Measurements from ENCODE around the gene UPB1.
"Not testable (repeated sequence)": the region's sequence is repeated elsewhere in the genome, so short reads cannot be mapped to it uniquely, and the experiment has no call there.

Gene UPB1

DNA sequence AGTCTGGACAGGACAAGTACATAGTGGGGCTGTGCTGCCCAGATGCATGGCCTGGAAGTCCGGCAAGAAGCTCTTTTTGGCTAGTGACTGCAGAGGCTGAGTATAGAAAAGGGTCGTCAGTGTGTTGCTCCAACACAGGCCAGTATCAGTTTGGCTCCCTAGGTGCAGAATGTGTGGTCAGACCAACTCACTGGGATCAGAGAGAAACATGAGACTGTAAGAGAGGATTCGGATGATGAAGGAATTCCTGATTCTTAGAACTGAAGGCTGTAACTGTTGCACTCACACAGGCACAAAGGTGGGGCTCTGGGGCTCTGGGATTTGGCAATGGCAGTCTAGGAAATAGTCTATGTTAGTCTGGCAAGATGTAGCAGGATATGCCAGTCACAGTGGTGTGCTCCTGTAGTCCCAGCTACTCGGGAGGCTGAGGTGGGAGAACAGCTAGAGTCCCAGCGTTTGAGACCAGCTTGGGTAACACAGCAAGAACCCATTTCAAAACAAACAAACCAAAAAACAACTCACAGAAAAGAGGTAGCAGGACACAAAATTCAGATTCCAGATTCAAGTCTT is 11.1 kb upstream of the UPB1 start:
- Histone ChIP-seq H3K27me3 (ENCODE audit: control insufficient read depth, insufficient read depth, low read length) (no peaks in the 10 kb centered on the region), H3K9ac (ENCODE audit: low read depth, low read length) (no peak overlapping the region), H3K4me3 (ENCODE audit: low read depth, low read length) (no peak overlapping the region), H3K36me3 (ENCODE audit: control insufficient read depth, insufficient read depth, low read length) (no peaks in the 10 kb centered on the region), H3K9me3 (ENCODE audit: control insufficient read depth, insufficient read depth, low read length) (no peaks in the 10 kb centered on the region), H3K4me1 (ENCODE audit: control insufficient read depth, insufficient read depth, low read length) (peaks cover 5% of the 10 kb centered on the region)

DNA sequence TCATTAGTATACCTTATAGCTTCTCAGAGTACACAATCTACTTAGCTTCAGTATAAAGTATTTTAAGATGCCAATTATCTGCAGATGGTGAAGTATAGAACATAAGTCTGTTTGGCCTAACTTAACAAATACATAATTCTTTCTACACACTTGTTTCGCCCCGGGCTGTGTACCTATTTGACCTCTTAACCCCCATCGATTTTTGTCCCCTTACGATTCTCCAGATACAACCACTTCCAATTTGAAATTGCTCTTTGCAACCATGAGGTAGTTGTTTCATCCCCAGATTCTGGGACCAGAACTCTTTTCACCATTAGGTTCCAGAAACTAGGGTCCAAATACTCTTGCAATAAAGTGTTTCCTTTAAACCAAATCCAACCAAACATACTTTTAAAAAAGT is 10.0 kb upstream of the UPB1 start:
- H3K9ac ChIP-seq (ENCODE audit: low read depth, low read length): no peak overlapping the region
- no peaks in the 10 kb centered on the region for H3K36me3 ChIP-seq (ENCODE audit: control insufficient read depth, insufficient read depth, low read length)
- no peaks in the 10 kb centered on the region for H3K9me3 ChIP-seq (ENCODE audit: control insufficient read depth, insufficient read depth, low read length)
- no peaks in the 10 kb centered on the region for H3K27me3 ChIP-seq (ENCODE audit: control insufficient read depth, insufficient read depth, low read length)
- H3K4me3 ChIP-seq (ENCODE audit: low read depth, low read length): no peak overlapping the region
- peaks cover 5% of the 10 kb centered on the region for H3K4me1 ChIP-seq (ENCODE audit: control insufficient read depth, insufficient read depth, low read length)

DNA sequence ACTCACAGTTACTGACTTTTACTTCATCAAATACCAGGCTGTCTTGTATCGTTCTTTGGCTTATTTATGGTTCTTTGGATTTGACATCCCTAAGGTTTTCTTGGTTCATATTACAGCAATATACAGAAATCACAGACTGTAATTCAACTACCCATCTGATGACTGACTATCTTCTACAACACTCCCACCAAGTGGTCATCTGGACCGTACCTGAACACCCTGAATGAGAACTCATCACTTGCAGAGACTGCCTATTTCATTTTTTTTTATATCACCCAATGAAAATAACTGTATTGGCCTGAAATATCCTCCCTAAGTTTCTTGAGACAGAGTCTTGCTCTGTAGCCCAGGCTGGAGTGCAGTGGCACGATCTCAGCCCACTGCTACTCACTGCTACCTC is 9.5 kb upstream of the UPB1 start:
- Histone ChIP-seq H3K27me3 (ENCODE audit: control insufficient read depth, insufficient read depth, low read length) (no peaks in the 10 kb centered on the region), H3K4me3 (ENCODE audit: low read depth, low read length) (no peak overlapping the region), H3K9me3 (ENCODE audit: control insufficient read depth, insufficient read depth, low read length) (no peaks in the 10 kb centered on the region), H3K9ac (ENCODE audit: low read depth, low read length) (no peak overlapping the region), H3K4me1 (ENCODE audit: control insufficient read depth, insufficient read depth, low read length) (peaks cover 5% of the 10 kb centered on the region), H3K36me3 (ENCODE audit: control insufficient read depth, insufficient read depth, low read length) (no peaks in the 10 kb centered on the region)

DNA sequence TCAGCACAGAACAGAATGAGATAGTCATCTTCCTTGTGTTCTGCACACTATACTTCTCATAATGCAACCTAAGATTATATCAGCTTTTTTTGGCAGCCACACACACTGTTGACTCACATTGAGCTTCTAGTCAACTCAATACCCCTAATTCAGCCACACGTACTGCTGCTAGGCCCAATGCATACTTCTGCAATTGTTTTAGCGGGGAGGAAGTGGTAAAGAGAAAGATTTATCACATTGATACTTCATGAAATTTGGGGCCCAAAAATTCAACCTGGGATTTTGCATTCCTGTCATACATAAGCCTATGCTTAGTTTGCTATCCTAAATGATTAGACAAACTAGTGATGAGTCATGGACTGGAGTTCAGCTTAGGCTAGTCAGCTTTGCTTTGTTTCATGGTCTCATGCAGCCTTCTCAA is 8.6 kb upstream of the UPB1 start:
- Histone ChIP-seq H3K9ac (ENCODE audit: low read depth, low read length) (no peak overlapping the region), H3K4me3 (ENCODE audit: low read depth, low read length) (no peak overlapping the region), H3K27me3 (ENCODE audit: control insufficient read depth, insufficient read depth, low read length) (no peaks in the 10 kb centered on the region), H3K36me3 (ENCODE audit: control insufficient read depth, insufficient read depth, low read length) (no peaks in the 10 kb centered on the region), H3K4me1 (ENCODE audit: control insufficient read depth, insufficient read depth, low read length) (peaks cover 3% of the 10 kb centered on the region), H3K9me3 (ENCODE audit: control insufficient read depth, insufficient read depth, low read length) (no peaks in the 10 kb centered on the region)

DNA sequence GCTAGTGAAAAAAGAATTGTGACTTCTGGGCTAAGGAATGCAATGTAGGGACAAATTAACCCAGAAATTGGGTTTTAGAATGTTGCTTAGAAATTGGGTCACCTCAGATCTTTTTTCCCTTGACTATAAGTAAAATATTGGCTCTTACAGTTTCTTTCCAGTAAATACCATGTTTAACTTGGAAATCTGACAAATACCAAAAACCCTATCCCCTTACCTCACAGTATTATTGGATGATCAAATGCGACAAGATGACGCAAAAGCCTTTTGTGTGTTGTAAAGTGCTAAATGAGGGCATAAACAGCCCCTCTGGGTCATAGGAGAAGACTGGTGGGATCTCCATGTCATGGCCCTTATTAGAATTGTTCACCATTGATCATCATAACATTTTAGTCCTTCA is 6.1 kb upstream of the UPB1 start:
- Histone ChIP-seq H3K9ac (ENCODE audit: low read depth, low read length) (no peak overlapping the region), H3K4me3 (ENCODE audit: low read depth, low read length) (no peak overlapping the region), H3K9me3 (ENCODE audit: control insufficient read depth, insufficient read depth, low read length) (no peaks in the 10 kb centered on the region), H3K4me1 (ENCODE audit: control insufficient read depth, insufficient read depth, low read length) (peaks cover 2% of the 10 kb centered on the region), H3K27me3 (ENCODE audit: control insufficient read depth, insufficient read depth, low read length) (peaks cover 17% of the 10 kb centered on the region), H3K36me3 (ENCODE audit: control insufficient read depth, insufficient read depth, low read length) (no peaks in the 10 kb centered on the region)

DNA sequence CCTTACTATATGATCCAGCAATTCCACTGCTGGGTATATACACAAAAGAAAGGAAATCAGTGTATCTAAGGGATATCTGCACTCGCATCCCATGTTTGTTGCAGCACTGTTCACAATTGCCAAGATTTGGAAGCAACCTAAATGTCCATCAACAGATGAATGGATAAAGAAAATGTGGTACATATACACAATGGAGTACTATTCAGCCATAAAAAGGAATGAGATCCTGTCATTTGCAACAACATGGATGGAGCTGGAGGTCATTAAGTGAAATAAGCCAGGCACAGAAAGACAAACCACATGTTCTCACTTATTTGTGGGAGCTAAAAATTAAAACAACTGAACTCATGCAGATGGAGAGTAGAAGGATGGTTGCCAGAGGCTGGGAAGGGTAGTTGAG is 5.7 kb upstream of the UPB1 start:
- H3K4me1 ChIP-seq (ENCODE audit: control insufficient read depth, insufficient read depth, low read length); H3K9ac ChIP-seq (ENCODE audit: low read depth, low read length); H3K36me3 ChIP-seq (ENCODE audit: control insufficient read depth, insufficient read depth, low read length); H3K9me3 ChIP-seq (ENCODE audit: control insufficient read depth, insufficient read depth, low read length); H3K4me3 ChIP-seq (ENCODE audit: low read depth, low read length): not testable (repeated sequence)
- H3K27me3 ChIP-seq (ENCODE audit: control insufficient read depth, insufficient read depth, low read length): peaks cover 21% of the 10 kb centered on the region

DNA sequence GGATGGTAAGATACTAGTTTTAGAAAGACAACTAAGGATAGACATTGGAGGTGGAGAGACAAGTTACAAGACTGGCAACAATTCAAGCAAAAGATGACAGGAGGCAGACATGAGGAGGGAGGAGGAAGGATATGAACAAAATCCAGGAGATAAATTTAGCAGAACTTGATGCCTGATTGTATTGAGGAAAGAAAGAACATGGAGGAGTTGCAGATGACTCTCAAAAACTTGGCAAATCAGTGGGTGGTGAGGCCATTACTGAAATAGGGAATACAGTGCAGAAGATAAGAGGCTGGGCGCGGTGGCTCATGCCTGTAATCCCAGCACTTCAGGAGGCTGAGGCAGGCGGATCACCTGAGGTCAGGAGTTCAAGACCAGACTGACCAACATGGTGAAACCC is 2.7 kb upstream of the UPB1 start:
- Histone ChIP-seq H3K27me3 (ENCODE audit: control insufficient read depth, insufficient read depth, low read length) (peaks cover 46% of the 10 kb centered on the region), H3K9ac (ENCODE audit: low read depth, low read length) (no peak overlapping the region), H3K9me3 (ENCODE audit: control insufficient read depth, insufficient read depth, low read length) (no peaks in the 10 kb centered on the region), H3K4me1 (ENCODE audit: control insufficient read depth, insufficient read depth, low read length) (peaks cover 2% of the 10 kb centered on the region), H3K36me3 (ENCODE audit: control insufficient read depth, insufficient read depth, low read length) (peaks cover 3% of the 10 kb centered on the region), H3K4me3 (ENCODE audit: low read depth, low read length) (no peak overlapping the region)

DNA sequence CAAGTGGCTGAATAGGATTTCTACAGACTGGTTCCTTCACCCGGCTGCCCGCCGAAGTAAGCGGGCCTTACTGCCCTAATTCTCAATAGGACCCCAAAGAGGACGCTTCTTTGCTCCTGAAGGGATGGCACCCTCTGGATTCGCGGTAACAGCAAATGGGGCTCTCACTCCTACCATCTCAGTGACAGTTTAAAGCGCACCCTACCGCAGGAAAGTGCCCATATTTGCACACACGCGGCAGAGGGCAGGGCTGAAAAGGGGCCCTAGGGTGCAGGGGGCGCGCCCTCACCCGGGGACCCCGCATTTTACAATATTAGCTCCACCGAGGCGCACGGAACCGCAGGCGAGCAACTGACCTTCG is 985 bp upstream of the UPB1 start:
- Histone ChIP-seq H3K9ac (ENCODE audit: low read depth, low read length) (no peak overlapping the region), H3K4me3 (ENCODE audit: low read depth, low read length) (peak overlapping the region; percentile 49), H3K36me3 (ENCODE audit: control insufficient read depth, insufficient read depth, low read length) (peaks cover 3% of the 10 kb centered on the region), H3K27me3 (ENCODE audit: control insufficient read depth, insufficient read depth, low read length) (peaks cover 51% of the 10 kb centered on the region), H3K9me3 (ENCODE audit: control insufficient read depth, insufficient read depth, low read length) (no peaks in the 10 kb centered on the region), H3K4me1 (ENCODE audit: control insufficient read depth, insufficient read depth, low read length) (peaks cover 2% of the 10 kb centered on the region)

DNA sequence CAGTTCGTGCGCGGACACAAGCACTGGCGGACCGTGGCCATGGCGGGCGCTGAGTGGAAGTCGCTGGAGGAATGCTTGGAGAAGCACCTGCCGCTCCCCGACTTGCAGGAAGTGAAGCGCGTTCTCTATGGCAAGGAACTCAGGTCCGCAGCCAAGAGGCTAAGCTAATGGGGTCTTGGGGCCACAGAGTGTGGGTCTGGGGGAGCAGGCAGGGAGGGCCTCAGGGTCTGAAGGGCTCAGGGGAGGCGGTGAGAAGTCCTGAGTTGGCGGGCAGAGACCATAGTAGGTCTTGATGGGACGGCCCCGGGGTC is 188 bp downstream of the UPB1 start:
- no peaks in the 10 kb centered on the region for H3K9me3 ChIP-seq (ENCODE audit: control insufficient read depth, insufficient read depth, low read length)
- peaks cover 51% of the 10 kb centered on the region for H3K27me3 ChIP-seq (ENCODE audit: control insufficient read depth, insufficient read depth, low read length)
- H3K9ac ChIP-seq (ENCODE audit: low read depth, low read length): no peak overlapping the region

DNA sequence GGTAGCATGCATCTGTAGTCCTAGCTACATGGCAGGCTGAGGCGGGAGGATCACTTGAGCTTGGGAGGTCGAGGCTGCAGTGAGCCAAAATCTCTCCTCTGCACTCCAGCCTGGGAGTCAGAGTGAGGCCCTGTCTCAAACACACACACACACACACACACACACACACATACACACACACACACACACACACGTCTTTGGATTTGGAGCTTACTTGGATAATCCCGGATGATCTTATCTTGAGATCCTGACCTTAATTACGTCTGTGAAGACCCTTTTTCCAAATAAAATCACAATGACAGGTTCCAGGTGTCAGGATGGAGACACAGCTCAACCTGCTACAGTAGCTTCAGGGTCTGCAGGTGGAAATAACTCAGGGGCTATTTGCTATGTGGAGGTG is 1.1 kb downstream of the UPB1 start:
- H3K36me3 ChIP-seq (ENCODE audit: control insufficient read depth, insufficient read depth, low read length): peaks cover 3% of the 10 kb centered on the region
- no peak overlapping the region for H3K4me3 ChIP-seq (ENCODE audit: low read depth, low read length)
- H3K4me1 ChIP-seq (ENCODE audit: control insufficient read depth, insufficient read depth, low read length): peaks cover 2% of the 10 kb centered on the region
- H3K9ac ChIP-seq (ENCODE audit: low read depth, low read length): no peak overlapping the region
- no peaks in the 10 kb centered on the region for H3K9me3 ChIP-seq (ENCODE audit: control insufficient read depth, insufficient read depth, low read length)
- peaks cover 51% of the 10 kb centered on the region for H3K27me3 ChIP-seq (ENCODE audit: control insufficient read depth, insufficient read depth, low read length)

More for the DNA sequence above, 188 bp downstream of the UPB1 start:
- no peak overlapping the region for H3K4me3 ChIP-seq (ENCODE audit: low read depth, low read length)
- H3K4me1 ChIP-seq (ENCODE audit: control insufficient read depth, insufficient read depth, low read length): peaks cover 2% of the 10 kb centered on the region
- H3K36me3 ChIP-seq (ENCODE audit: control insufficient read depth, insufficient read depth, low read length): peaks cover 3% of the 10 kb centered on the region

DNA sequence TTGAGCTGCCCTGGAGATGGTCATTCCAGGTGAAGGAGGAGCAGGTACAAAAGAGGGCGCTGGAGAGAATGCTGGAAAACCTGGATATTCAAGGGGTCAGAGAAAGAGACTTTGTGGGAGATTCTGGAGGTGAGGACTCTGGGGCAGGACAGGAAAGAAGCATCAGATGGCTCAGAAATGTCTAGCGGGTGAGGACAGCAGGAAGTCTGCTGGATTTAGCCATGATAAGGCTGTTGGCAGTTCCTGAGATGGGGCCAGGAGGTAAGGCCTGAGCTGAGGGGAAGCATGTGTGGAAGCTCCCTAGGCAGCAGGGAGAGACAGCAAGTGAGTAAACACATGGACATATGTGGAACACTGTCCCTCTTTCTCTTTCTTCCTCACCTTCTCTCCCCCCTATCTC is 1.5 kb downstream of the UPB1 start:
- H3K27me3 ChIP-seq (ENCODE audit: control insufficient read depth, insufficient read depth, low read length): peaks cover 51% of the 10 kb centered on the region
- no peak overlapping the region for H3K4me3 ChIP-seq (ENCODE audit: low read depth, low read length)
- H3K4me1 ChIP-seq (ENCODE audit: control insufficient read depth, insufficient read depth, low read length): peaks cover 2% of the 10 kb centered on the region
- H3K9ac ChIP-seq (ENCODE audit: low read depth, low read length): no peak overlapping the region
- H3K36me3 ChIP-seq (ENCODE audit: control insufficient read depth, insufficient read depth, low read length): peaks cover 3% of the 10 kb centered on the region
- no peaks in the 10 kb centered on the region for H3K9me3 ChIP-seq (ENCODE audit: control insufficient read depth, insufficient read depth, low read length)

DNA sequence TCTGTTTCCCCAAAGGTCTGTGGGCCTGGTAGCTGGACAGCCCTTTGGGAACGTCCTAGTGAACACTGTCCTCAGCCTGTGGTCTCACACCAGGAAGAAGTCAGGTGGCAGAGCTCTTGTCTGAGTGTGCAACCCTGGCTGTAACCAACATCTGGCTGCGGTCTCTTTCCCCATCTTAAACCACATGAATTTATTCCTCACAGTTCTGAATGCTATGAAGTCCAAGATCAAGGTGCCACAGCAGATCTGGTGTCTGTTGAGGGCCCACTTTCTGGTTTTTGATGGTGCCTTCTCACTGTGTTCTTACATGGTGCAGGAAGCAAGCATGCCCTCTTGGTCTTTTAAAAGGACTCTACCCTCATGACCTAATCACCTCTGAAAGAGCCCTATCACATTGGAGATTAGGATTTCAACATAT is 2.7 kb downstream of the UPB1 start:
- peaks cover 2% of the 10 kb centered on the region for H3K4me1 ChIP-seq (ENCODE audit: control insufficient read depth, insufficient read depth, low read length)
- no peaks in the 10 kb centered on the region for H3K9me3 ChIP-seq (ENCODE audit: control insufficient read depth, insufficient read depth, low read length)
- H3K9ac ChIP-seq (ENCODE audit: low read depth, low read length): no peak overlapping the region
- no peak overlapping the region for H3K4me3 ChIP-seq (ENCODE audit: low read depth, low read length)
- peaks cover 3% of the 10 kb centered on the region for H3K36me3 ChIP-seq (ENCODE audit: control insufficient read depth, insufficient read depth, low read length)
- peaks cover 43% of the 10 kb centered on the region for H3K27me3 ChIP-seq (ENCODE audit: control insufficient read depth, insufficient read depth, low read length)

DNA sequence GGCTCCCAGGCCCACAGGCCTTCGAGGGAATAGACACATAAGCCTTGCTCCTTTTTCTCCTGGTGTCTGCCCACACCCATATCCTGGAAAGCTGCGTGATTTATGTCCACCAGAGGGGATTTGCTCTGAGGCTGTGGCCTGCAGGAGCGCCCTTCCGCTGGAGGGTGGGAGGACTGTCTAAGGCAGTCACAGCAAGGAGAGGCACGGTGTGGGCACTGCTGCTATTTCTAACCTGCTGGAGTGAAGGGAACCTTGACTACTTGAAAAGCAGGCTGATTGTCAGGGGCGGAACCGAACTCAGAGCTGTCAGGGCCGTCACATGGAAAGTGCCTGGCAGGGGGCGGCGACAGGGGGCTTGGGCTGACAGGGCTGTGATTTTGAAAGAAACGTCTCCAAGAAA is 3.7 kb downstream of the UPB1 start:
- Histone ChIP-seq H3K9ac (ENCODE audit: low read depth, low read length) (no peak overlapping the region), H3K4me1 (ENCODE audit: control insufficient read depth, insufficient read depth, low read length) (peaks cover 1% of the 10 kb centered on the region), H3K27me3 (ENCODE audit: control insufficient read depth, insufficient read depth, low read length) (peaks cover 35% of the 10 kb centered on the region), H3K4me3 (ENCODE audit: low read depth, low read length) (no peak overlapping the region), H3K36me3 (ENCODE audit: control insufficient read depth, insufficient read depth, low read length) (peaks cover 3% of the 10 kb centered on the region), H3K9me3 (ENCODE audit: control insufficient read depth, insufficient read depth, low read length) (no peaks in the 10 kb centered on the region)

Data from iPS-15b (cell line).